GM12878 (cell line): ENCODE data around the gene PRKAG3. TPM values are rescaled to one million over a fixed set of nuclear protein-coding genes. Genes with fewer than 3 reads are reported as not detected.

Source experiments
- ATAC-seq: fragments of 200-7000 bp; cut with Tn5 transposase; 3 replicates; pipeline ENCODE4 v1.9.1; 2020; ENCODE audit warnings: mild to moderate bottlenecking, moderate library complexity
- BruUV-seq: library from RNA; stranded (reverse); fragments of 400-500 nt; replicated peaks from 2 replicates; lab custom pipeline; 2021; lab: Mats Ljungman, UMichigan
- CTCF ChIA-PET: fragments of 300-600 bp; sonication (Branson Sonifier 250); formaldehyde crosslinking; extraction: SDS; loops from one replicate; lab custom pipeline; 2021; ENCODE audit warnings: inconsistent platforms; lab: Yijun Ruan, JAX
- POLR2A ChIA-PET: fragments of 350-600 bp; formaldehyde crosslinking; extraction: SDS; loops from one replicate; lab custom pipeline; 2021; ENCODE audit warnings: inconsistent platforms; lab: Charles Lee
- RAD21 ChIA-PET: fragments of 300-600 bp; sonication (Branson Sonifier 250); formaldehyde crosslinking; loops from one replicate; lab custom pipeline; 2023; ENCODE audit warnings: antibody characterized with exemption; ENCODE audit not compliant: unreplicated experiment; lab: Charles Lee
- SMC1A ChIA-PET: fragments of 300-600 bp; sonication (Branson Sonifier 250); formaldehyde crosslinking; loops from one replicate; lab custom pipeline; 2023; ENCODE audit not compliant: unreplicated experiment, uncharacterized antibody; lab: Charles Lee
- DNase-seq: peaks from one replicate; pipeline ENCODE4 v3.0.0-alpha.2; 2011; ENCODE audit warnings: low read depth, low spot score
- FAIRE-seq: peaks from 3 replicates; lab custom pipeline; 2011; peaks lifted over from hg19 to GRCh38; lab: Jason Lieb, UNC
- H2AFZ ChIP-seq: 2 replicates; pipeline ENCODE4 v1.6.0; 2011; ENCODE audit warnings: low read depth, low read length, control low read depth; ENCODE audit not compliant: control insufficient read depth
- H3K27ac ChIP-seq: 2 replicates; pipeline ENCODE4 v1.5.1; 2011; ENCODE audit warnings: control low read depth; ENCODE audit not compliant: control insufficient read depth, insufficient read depth
- H3K27me3 ChIP-seq, 2 experiments: replicated peaks in 1 of 2; 2 replicates each; pipeline versions ENCODE4 v1.6.0 to v1.6.1; 2011; ENCODE audit warnings: low read length in 1 of 2; ENCODE audit not compliant: control insufficient read depth in 2 of 2, insufficient read depth in 2 of 2
- H3K36me3 ChIP-seq, 2 experiments: 2 replicates each; pipeline ENCODE4 v1.5.1; 2011; ENCODE audit warnings: low read length in 1 of 2; ENCODE audit not compliant: control insufficient read depth in 2 of 2, insufficient read depth in 2 of 2
- H3K4me1 ChIP-seq: 2 replicates; pipeline ENCODE4 v1.6.1; 2011; ENCODE audit warnings: mild to moderate bottlenecking, low read length, moderate library complexity, mixed read lengths; ENCODE audit not compliant: control insufficient read depth, insufficient read depth
- H3K4me2 ChIP-seq: 2 replicates; pipeline ENCODE4 v1.6.0; 2011; ENCODE audit warnings: control low read depth; ENCODE audit not compliant: control insufficient read depth, insufficient read depth
- H3K4me3 ChIP-seq: fragments of 200-600 bp; sonication (generic); 2 replicates; pipeline ENCODE4 v1.5.1; 2016
- H3K79me2 ChIP-seq: 2 replicates; pipeline ENCODE4 v1.6.0; 2011; ENCODE audit warnings: low read length; ENCODE audit not compliant: control insufficient read depth, insufficient read depth
- H3K9ac ChIP-seq: 2 replicates; pipeline ENCODE4 v1.8.0; 2011; ENCODE audit warnings: low read length, control low read depth, mixed read lengths; ENCODE audit not compliant: control insufficient read depth, insufficient read depth
- H3K9me3 ChIP-seq: replicated peaks from 3 replicates; pipeline ENCODE4 v1.5.1; 2011; ENCODE audit warnings: mild to moderate bottlenecking, low read length; ENCODE audit not compliant: control insufficient read depth, insufficient read depth
- H4K20me1 ChIP-seq: 2 replicates; pipeline ENCODE4 v1.6.0; 2011; ENCODE audit not compliant: control insufficient read depth, insufficient read depth
- ASH2L ChIP-seq: fragments of 300-600, 200-600 bp; sonication (generic); IDR thresholded peaks from 2 replicates; pipeline ENCODE4 v1.6.1; 2017; ENCODE audit warnings: low read depth, mild to moderate bottlenecking, borderline replicate concordance
- CHD2 ChIP-seq: IDR thresholded peaks from 2 replicates; pipeline ENCODE4 v1.6.1; 2011; ENCODE audit warnings: low read depth, low read length, improper control_type of control experiment, borderline replicate concordance
- HDAC6 ChIP-seq: fragments of 200-600 bp; sonication (generic); IDR thresholded peaks from one replicate; pipeline ENCODE4 v1.8.0; 2017; ENCODE audit warnings: antibody characterized with exemption; ENCODE audit not compliant: unreplicated experiment
- SUZ12 ChIP-seq: fragments of 200-600 bp; sonication (generic); IDR thresholded peaks from one replicate; pipeline ENCODE4 v1.6.1; 2018; ENCODE audit warnings: antibody characterized with exemption, mild to moderate bottlenecking; ENCODE audit not compliant: unreplicated experiment
- WGBS: methylation state at CpG from one replicate; pipeline ENCODE4 v1.1.6; 2016; ENCODE audit warnings: low lambda C conversion rate; ENCODE audit not compliant: insufficient replicate concordance, insufficient coverage; ENCODE audit errors: missing lambda C conversion rate; 5-methylcytosine and 5-hydroxymethylcytosine counted together
- in situ Hi-C: fragments of 300-500 bp; cut with MboI; formaldehyde crosslinking; loops from 9 replicates; pipeline ENCODE4 v1.14.3; 2018; ENCODE audit warnings: mixed read lengths
- intact Hi-C: fragments of 100-400 bp; cut with micrococcal nuclease; formaldehyde crosslinking; loops from one replicate; pipeline ENCODE4 v1.14.2; 2022; ENCODE audit not compliant: unreplicated experiment
- polyA plus RNA-seq, 11 experiments: library from polyadenylated mRNA; depleted of rRNA in 4 of 11; unstranded in 6 of 11; stranded (reverse) in 5 of 11; fragments of >200 nt; fragmentation: Nextera tagmentation in 4 of 11; fragmentation: Illumina TruSeq in 1 of 11; extraction: Ambion mirVana in 4 of 11; extraction: Trizol in 1 of 11; gene quantifications; 1 replicate in 1 of 11; 2 replicates in 10 of 11; pipeline versions ENCODE4 v1.2.1 to v1.2.3, GENCODE V29; 2011 to 2016; ENCODE audit warnings: inconsistent platforms in 2 of 11, missing spikeins in 2 of 11, low read depth in 1 of 11
- total RNA-seq, 4 experiments: library from RNA; depleted of rRNA in 3 of 4; stranded (reverse); fragments of >200 nt in 3 of 4; fragmentation: Illumina TruSeq in 1 of 4; extraction: Trizol in 1 of 4; gene quantifications; 2 replicates each; pipeline versions ENCODE4 v1.2.1 to v1.2.3, GENCODE V29; 2013 to 2021
- TF ChIP-seq, protein P1 (sequence below): IDR thresholded peaks from 2 replicates; pipeline ENCODE4 v1.6.1; 2011; ENCODE audit warnings: borderline replicate concordance, low read depth, mild to moderate bottlenecking, moderate library complexity, mixed read lengths, low read length; ENCODE audit not compliant: insufficient read depth; ENCODE audit errors: extremely low read length

The PRKAG3 gene
- total and polyA plus RNA-seq, 10 of the 15 experiments (the other 5 are each of a cell fraction or from before 2014, with no cell fraction given): 0.04 to 0.12 (median 0.06) TPM; not detected in 7

DNA sequence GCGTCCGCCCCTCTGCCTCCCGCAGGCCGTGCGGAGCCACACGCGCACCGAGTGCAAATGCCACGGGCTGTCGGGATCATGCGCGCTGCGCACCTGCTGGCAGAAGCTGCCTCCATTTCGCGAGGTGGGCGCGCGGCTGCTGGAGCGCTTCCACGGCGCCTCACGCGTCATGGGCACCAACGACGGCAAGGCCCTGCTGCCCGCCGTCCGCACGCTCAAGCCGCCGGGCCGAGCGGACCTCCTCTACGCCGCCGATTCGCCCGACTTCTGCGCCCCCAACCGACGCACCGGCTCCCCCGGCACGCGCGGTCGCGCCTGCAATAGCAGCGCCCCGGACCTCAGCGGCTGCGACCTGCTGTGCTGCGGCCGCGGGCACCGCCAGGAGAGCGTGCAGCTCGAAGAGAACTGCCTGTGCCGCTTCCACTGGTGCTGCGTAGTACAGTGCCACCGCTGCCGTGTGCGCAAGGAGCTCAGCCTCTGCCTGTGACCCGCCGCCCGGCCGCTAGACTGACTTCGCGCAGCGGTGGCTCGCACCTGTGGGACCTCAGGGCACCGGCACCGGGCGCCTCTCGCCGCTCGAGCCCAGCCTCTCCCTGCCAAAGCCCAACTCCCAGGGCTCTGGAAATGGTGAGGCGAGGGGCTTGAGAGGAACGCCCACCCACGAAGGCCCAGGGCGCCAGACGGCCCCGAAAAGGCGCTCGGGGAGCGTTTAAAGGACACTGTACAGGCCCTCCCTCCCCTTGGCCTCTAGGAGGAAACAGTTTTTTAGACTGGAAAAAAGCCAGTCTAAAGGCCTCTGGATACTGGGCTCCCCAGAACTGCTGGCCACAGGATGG, 42.0 kb upstream of the PRKAG3 start:
- DNase-seq (no peak), ATAC-seq (peak; percentile 10; the same call in 2 of the 3 replicates)
- Histone ChIP-seq H3K4me3 (no peak overlapping the region), H3K36me3 (no peaks in the 10 kb centered on the region), H2AFZ (no peak overlapping the region), H3K27ac (no peak overlapping the region)
- TF ChIP-seq HDAC6: peak; percentile 78
- no peak for TF ChIP-seq CHD2
- TF ChIP-seq, protein P1, sequence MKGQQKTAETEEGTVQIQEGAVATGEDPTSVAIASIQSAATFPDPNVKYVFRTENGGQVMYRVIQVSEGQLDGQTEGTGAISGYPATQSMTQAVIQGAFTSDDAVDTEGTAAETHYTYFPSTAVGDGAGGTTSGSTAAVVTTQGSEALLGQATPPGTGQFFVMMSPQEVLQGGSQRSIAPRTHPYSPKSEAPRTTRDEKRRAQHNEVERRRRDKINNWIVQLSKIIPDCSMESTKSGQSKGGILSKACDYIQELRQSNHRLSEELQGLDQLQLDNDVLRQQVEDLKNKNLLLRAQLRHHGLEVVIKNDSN: no peak
- TF ChIP-seq SUZ12: peak; percentile 66
- TF ChIP-seq ASH2L: no peak
- TF ChIP-seq, all 136 proteins: peak for 2
- SMC1A ChIA-PET: interaction anchor here (3.8 to 15.8 kb wide), 3 partner anchors 21 to 31 kb away, joined by 26 to 780 read pairs (median 57); no protein-coding TSS in a partner anchor
- H3K27me3 ChIP-seq: peaks cover 13 to 27% of the 10 kb centered on the region in 2 experiments
- H3K4me2 ChIP-seq: peak overlapping the region; percentile 38; the same call in 1 of the 2 replicates
- H3K9ac ChIP-seq: no peak overlapping the region
- H3K4me1 ChIP-seq: peaks cover 35% of the 10 kb centered on the region
- H3K9me3 ChIP-seq: no peaks in the 10 kb centered on the region
- no TSS peak for BruUV-seq
- intact Hi-C loops: no loop called here
- no peak for FAIRE-seq
- 5% methylated on average over 82 of the region's 86 CpGs for WGBS
- RAD21 ChIA-PET: interaction anchor here (0.6 to 16.0 kb wide), 5 partner anchors 13 to 281 kb away, joined by 3 to 871 read pairs (median 3); no protein-coding TSS in a partner anchor
- POLR2A ChIA-PET: interaction anchor here (0.6 to 10.6 kb wide), 2 partner anchors 21 to 389 kb away, joined by 3 to 360 read pairs; no protein-coding TSS in a partner anchor
- in situ Hi-C loops: no loop called here
- H3K79me2 ChIP-seq: no peaks in the 10 kb centered on the region
- CTCF ChIA-PET: interaction anchor here (0.7 to 21.9 kb wide), 4 partner anchors 27 to 281 kb away, joined by 3 to 1364 read pairs (median 30); no protein-coding TSS in a partner anchor
- H4K20me1 ChIP-seq: no peaks in the 10 kb centered on the region
